Measurements from ENCODE around the gene CR2. TPM values are rescaled to one million over a fixed set of nuclear protein-coding genes. Genes with fewer than 3 reads are reported as not detected.

Gene CR2
- total RNA-seq, 4 donors from 2014 or later: 6.4 to 9.4 TPM; not detected in 2

GRCh38 chr1:207463571-207463970 is 9.4 kb downstream of the CR2 start:
- no peak overlapping the region for H3K27ac ChIP-seq
- H3K4me1 ChIP-seq: no peaks in the 10 kb centered on the region
- H3K27me3 ChIP-seq: peaks cover 28% of the 10 kb centered on the region
- H3K4me3 ChIP-seq: no peak overlapping the region
- 86 to 87% methylated on average over 3 of the region's 3 CpGs for WGBS, 2 donors (ENCODE audit: low coverage in 1 of 2)
- H3K9me3 ChIP-seq: no peaks in the 10 kb centered on the region
- no peak for DNase-seq
- intact Hi-C loops (cut with DNase I; ENCODE audit: low total_unique reads) (no loop called here), in situ Hi-C loops (cut with MboI; ENCODE audit: low pct_ligation_motif_present in 1 of 4, low pct_unique_long_range_greater_than_20kb in 1 of 4, low sequenced_read_pairs in 3 of 4) (no loop called here)
- no peaks in the 10 kb centered on the region for H3K36me3 ChIP-seq
- no peak for TF ChIP-seq EP300 (IDR thresholded peaks at IDR 0.05; ENCODE audit: low read depth)
- no peak for TF ChIP-seq POLR2AphosphoS5 (IDR thresholded peaks at IDR 0.05)
- TF ChIP-seq POLR2A (IDR thresholded peaks at IDR 0.05): no peak
- TF ChIP-seq CTCF (IDR thresholded peaks at IDR 0.05): no peak

- WGBS, 2 donors (ENCODE audit: low coverage in 1 of 2): 100% methylated on average over 2 of the region's 2 CpGs; no CpG with 5 or more reads in 1 of the 2 donors
- no peak for TF ChIP-seq POLR2A (IDR thresholded peaks at IDR 0.05)
- TF ChIP-seq EP300 (IDR thresholded peaks at IDR 0.05; ENCODE audit: low read depth): no peak
- no peak for TF ChIP-seq POLR2AphosphoS5 (IDR thresholded peaks at IDR 0.05)
- no peak for TF ChIP-seq CTCF (IDR thresholded peaks at IDR 0.05)
- Histone ChIP-seq H3K36me3 (no peaks in the 10 kb centered on the region), H3K4me3 (no peak overlapping the region), H3K4me1 (no peaks in the 10 kb centered on the region), H3K9me3 (no peaks in the 10 kb centered on the region), H3K27ac (no peak overlapping the region), H3K27me3 (peaks cover 19% of the 10 kb centered on the region)
- intact Hi-C loops (cut with DNase I; ENCODE audit: low total_unique reads): loop anchor here (5.0 kb wide), 1 partner anchor 609 kb away; no protein-coding TSS in a partner anchor
- in situ Hi-C loops (cut with MboI; ENCODE audit: low pct_ligation_motif_present in 1 of 4, low pct_unique_long_range_greater_than_20kb in 1 of 4, low sequenced_read_pairs in 3 of 4): no loop called here
- no peak for DNase-seq
Measured at GRCh38 chr1:207470927-207471326, 16.8 kb downstream of the CR2 start.

GRCh38 chr1:207474210-207474609 is 20.1 kb downstream of the CR2 start:
- intact Hi-C loops (cut with DNase I; ENCODE audit: low total_unique reads) (loop anchor here (5.0 kb wide), 1 partner anchor 612 kb away; no protein-coding TSS in a partner anchor), in situ Hi-C loops (cut with MboI; ENCODE audit: low pct_ligation_motif_present in 1 of 4, low pct_unique_long_range_greater_than_20kb in 1 of 4, low sequenced_read_pairs in 3 of 4) (no loop called here)
- H3K4me3 ChIP-seq: no peak overlapping the region
- DNase-seq: no peak
- H3K9me3 ChIP-seq: no peaks in the 10 kb centered on the region
- TF ChIP-seq EP300 (IDR thresholded peaks at IDR 0.05; ENCODE audit: low read depth): no peak
- TF ChIP-seq POLR2AphosphoS5 (IDR thresholded peaks at IDR 0.05): no peak
- no peak for TF ChIP-seq CTCF (IDR thresholded peaks at IDR 0.05)
- no peak for TF ChIP-seq POLR2A (IDR thresholded peaks at IDR 0.05)
- 95 to 100% methylated on average over 1 of the region's 1 CpG for WGBS, 2 donors (ENCODE audit: low coverage in 1 of 2)
- H3K27ac ChIP-seq: no peak overlapping the region
- no peaks in the 10 kb centered on the region for H3K36me3 ChIP-seq
- H3K27me3 ChIP-seq: no peaks in the 10 kb centered on the region
- H3K4me1 ChIP-seq: no peaks in the 10 kb centered on the region

- no peak overlapping the region for H3K4me3 ChIP-seq
- in situ Hi-C loops (cut with MboI; ENCODE audit: low pct_ligation_motif_present in 1 of 4, low pct_unique_long_range_greater_than_20kb in 1 of 4, low sequenced_read_pairs in 3 of 4): loop anchor here in 2 of 4 donors (25.0 kb wide), 1 partner anchor 399 kb away; the partner anchor contains the start of gene C4BPB (in 2 of the 2)
- WGBS, 2 donors (ENCODE audit: low coverage in 1 of 2): 89 to 92% methylated on average over 3 of the region's 3 CpGs
- no peak overlapping the region for H3K27ac ChIP-seq
- H3K4me1 ChIP-seq: no peaks in the 10 kb centered on the region
- H3K36me3 ChIP-seq: no peaks in the 10 kb centered on the region
- TF ChIP-seq POLR2AphosphoS5 (IDR thresholded peaks at IDR 0.05) (no peak), CTCF (IDR thresholded peaks at IDR 0.05) (no peak), EP300 (IDR thresholded peaks at IDR 0.05; ENCODE audit: low read depth) (no peak), POLR2A (IDR thresholded peaks at IDR 0.05) (no peak)
- no peak for DNase-seq
- H3K27me3 ChIP-seq: no peaks in the 10 kb centered on the region
- no peaks in the 10 kb centered on the region for H3K9me3 ChIP-seq
- intact Hi-C loops (cut with DNase I; ENCODE audit: low total_unique reads): no loop called here
Measured at GRCh38 chr1:207486198-207486597, 32.1 kb downstream of the CR2 start.

All from transverse colon (tissue), 4 donors.